GM21423 (cell line): ENCODE results near the gene SF3B2.
A peak's percentile ranks its signal among the peaks of the same experiment; 100 is the strongest.
"Not testable (repeated sequence)": the region's sequence is repeated elsewhere in the genome, so short reads cannot be mapped to it uniquely, and the experiment has no call there.

Source experiments
- ATAC-seq: cut with Tn5 transposase; IDR thresholded peaks from one replicate; pipeline ENCODE4 v1.9.1; 2021; ENCODE audit warnings: mild to moderate bottlenecking, moderate library complexity; ENCODE audit not compliant: unreplicated experiment

SF3B2 gene

GRCh38 chr11:66071381-66071801 is 19.2 kb downstream of the SF3B2 start:
- no peak for ATAC-seq

GRCh38 chr11:66072081-66072480 is 19.9 kb downstream of the SF3B2 start:
- no peak for ATAC-seq

GRCh38 chr11:66072518-66072917 is 20.4 kb downstream of the SF3B2 start:
- ATAC-seq: no peak

- ATAC-seq: no peak
Measured at GRCh38 chr11:66073669-66074068, 21.5 kb downstream of the SF3B2 start.

GRCh38 chr11:66075273-66075672 is 23.1 kb downstream of the SF3B2 start:
- ATAC-seq: no peak

- ATAC-seq: no peak
Measured at GRCh38 chr11:66076561-66076960, 24.4 kb downstream of the SF3B2 start.

- ATAC-seq: no peak
Measured at GRCh38 chr11:66077927-66078326, 25.8 kb downstream of the SF3B2 start.

GRCh38 chr11:66078949-66079348 is 26.8 kb downstream of the SF3B2 start:
- not testable (repeated sequence) for ATAC-seq

GRCh38 chr11:66080055-66080817 is 28.1 kb downstream of the SF3B2 start:
- ATAC-seq: no peak

GRCh38 chr11:66081505-66081904 is 29.3 kb downstream of the SF3B2 start:
- peak; percentile 70 for ATAC-seq

- no peak for ATAC-seq
Measured at GRCh38 chr11:66082946-66083698, 31.0 kb downstream of the SF3B2 start.

GRCh38 chr11:66083767-66084166 is 31.6 kb downstream of the SF3B2 start:
- no peak for ATAC-seq

- ATAC-seq: no peak
Measured at GRCh38 chr11:66084821-66085475, 32.8 kb downstream of the SF3B2 start.

GRCh38 chr11:66087148-66087908 is 35.2 kb downstream of the SF3B2 start:
- ATAC-seq: no peak

- ATAC-seq: no peak
Measured at GRCh38 chr11:66089067-66089466, 36.9 kb downstream of the SF3B2 start.

GRCh38 chr11:66090288-66090687 is 38.1 kb downstream of the SF3B2 start:
- no peak for ATAC-seq

GRCh38 chr11:66092125-66092524 is 40.0 kb downstream of the SF3B2 start:
- not testable (repeated sequence) for ATAC-seq

GRCh38 chr11:66099746-66100145 is 47.6 kb downstream of the SF3B2 start:
- ATAC-seq: not testable (repeated sequence)

- ATAC-seq: no peak
Measured at GRCh38 chr11:66100272-66101065, 48.3 kb downstream of the SF3B2 start.

GRCh38 chr11:66101066-66101464 is 48.9 kb downstream of the SF3B2 start:
- no peak for ATAC-seq
